GM18505 (cell line): ENCODE data around the gene PARD6B.
"Not testable (repeated sequence)": the region's sequence is repeated elsewhere in the genome, so short reads cannot be mapped to it uniquely, and the experiment has no call there.

Experiments used
- ATAC-seq: cut with Tn5 transposase; IDR thresholded peaks from one replicate; pipeline ENCODE4 v1.9.1; 2021; ENCODE audit not compliant: unreplicated experiment
- POLR2A ChIP-seq: IDR thresholded peaks from 4 replicates; pipeline ENCODE4 v1.6.1; 2011; ENCODE audit warnings: borderline replicate concordance; ENCODE audit not compliant: insufficient read depth, insufficient read length; ENCODE audit errors: extremely low read depth

The PARD6B gene

GRCh38 chr20:50695135-50695872 is 36.1 kb upstream of the PARD6B start:
- TF ChIP-seq POLR2A, result no peak

GRCh38 chr20:50698255-50698654 is 33.1 kb upstream of the PARD6B start:
- not testable (repeated sequence) for ATAC-seq

More at GRCh38 chr20:50695135-50695872, 36.1 kb upstream of the PARD6B start:
- ATAC-seq, result no peak

- no peak for TF ChIP-seq POLR2A
- ATAC-seq, result no peak
These were observed 31.7 kb upstream of the PARD6B start for GRCh38 chr20:50699688-50700087.

DNA sequence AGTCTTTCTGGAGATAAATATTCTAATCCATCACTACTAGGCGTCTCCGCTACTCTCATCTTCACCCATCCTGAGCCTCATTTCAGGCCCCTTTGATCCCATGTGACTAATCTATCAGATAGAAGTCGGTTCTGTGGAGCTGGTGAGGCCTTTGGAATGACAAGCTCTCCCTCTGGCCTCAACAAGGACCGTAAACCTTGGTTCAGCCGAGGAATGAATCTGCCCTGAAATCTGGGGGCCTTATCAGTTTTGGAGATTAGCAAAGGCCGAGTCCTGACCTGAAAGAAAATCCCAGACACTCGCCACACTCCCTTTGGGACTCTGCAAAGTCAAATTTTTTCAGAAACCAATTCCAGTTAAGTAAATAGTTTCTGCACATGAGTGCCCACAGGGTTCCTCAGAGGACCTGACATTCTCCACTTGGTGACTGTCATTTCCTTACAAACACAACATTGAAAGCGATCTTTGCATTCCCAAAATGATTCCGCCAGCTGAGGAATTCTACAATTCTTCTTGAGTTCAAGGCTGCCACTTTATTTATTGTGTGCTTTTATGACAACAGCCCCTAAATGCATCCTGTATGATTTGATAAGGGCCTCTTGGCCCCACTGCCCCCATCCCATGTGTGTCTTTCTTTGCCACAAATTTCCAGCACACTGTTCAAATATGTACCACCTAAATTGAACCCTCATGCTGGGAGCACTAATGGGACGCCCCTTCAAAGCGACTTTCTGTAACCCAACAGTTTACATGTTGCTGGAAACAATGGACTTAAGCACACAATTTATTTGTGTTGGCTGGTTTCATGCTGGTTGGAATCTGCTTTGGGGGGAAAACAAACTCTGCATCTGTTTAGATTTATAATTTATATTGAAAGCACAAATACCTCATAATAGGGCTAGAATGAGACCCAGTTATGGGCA is 30.1 kb upstream of the PARD6B start:
- TF ChIP-seq POLR2A, result no peak
- ATAC-seq, result no peak

DNA sequence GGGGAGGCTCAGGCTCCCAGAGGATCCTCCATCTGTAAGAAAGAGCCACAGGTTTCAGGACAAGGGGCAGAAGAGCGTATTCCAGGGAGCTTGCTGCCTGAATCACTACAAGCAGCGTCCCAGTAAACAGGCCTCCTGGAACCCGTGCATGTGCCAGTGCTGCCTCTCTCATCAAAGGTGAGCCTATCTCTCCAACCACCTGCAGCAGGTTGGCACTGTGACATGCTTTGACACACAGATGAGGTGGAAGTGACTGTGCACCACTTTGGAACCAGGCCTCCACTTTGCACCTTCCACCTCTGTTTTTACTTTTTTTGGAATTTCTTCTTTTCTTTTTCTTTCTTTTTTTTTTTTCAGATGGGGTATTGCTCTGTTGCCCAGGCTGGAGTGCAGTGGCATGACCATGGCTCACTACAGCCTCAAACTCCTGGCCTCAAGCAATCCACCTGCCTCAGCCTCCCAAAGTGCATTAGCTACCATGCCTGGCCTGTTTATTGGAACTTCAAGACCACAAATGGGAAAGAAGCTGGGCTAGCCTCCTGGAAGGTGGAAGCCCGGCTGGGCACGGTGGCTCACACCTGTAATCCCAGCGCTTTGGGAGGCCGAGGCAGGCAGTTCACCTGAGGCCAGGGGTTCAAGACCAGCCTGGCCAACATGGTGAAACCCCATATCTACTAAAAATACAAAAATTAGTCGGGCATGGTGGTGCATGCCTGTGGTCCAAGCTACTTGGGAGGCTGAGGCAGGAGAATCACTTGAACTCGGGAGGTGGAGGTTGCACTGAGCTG is 27.5 kb upstream of the PARD6B start:
- ATAC-seq, result not testable (repeated sequence)

- no peak for TF ChIP-seq POLR2A
- ATAC-seq, result no peak
These were observed 26.9 kb upstream of the PARD6B start for GRCh38 chr20:50704514-50704913.

- ATAC-seq, result no peak
- no peak for TF ChIP-seq POLR2A
These were observed 26.4 kb upstream of the PARD6B start for GRCh38 chr20:50704971-50705370.

GRCh38 chr20:50708845-50709635 is 22.3 kb upstream of the PARD6B start:
- TF ChIP-seq POLR2A, result no peak
- ATAC-seq, result no peak

- TF ChIP-seq POLR2A, result no peak
- no peak for ATAC-seq
These were observed 21.8 kb upstream of the PARD6B start for GRCh38 chr20:50709636-50709973.

GRCh38 chr20:50710492-50711063 is 20.8 kb upstream of the PARD6B start:
- ATAC-seq, result no peak
- TF ChIP-seq POLR2A, result no peak

DNA sequence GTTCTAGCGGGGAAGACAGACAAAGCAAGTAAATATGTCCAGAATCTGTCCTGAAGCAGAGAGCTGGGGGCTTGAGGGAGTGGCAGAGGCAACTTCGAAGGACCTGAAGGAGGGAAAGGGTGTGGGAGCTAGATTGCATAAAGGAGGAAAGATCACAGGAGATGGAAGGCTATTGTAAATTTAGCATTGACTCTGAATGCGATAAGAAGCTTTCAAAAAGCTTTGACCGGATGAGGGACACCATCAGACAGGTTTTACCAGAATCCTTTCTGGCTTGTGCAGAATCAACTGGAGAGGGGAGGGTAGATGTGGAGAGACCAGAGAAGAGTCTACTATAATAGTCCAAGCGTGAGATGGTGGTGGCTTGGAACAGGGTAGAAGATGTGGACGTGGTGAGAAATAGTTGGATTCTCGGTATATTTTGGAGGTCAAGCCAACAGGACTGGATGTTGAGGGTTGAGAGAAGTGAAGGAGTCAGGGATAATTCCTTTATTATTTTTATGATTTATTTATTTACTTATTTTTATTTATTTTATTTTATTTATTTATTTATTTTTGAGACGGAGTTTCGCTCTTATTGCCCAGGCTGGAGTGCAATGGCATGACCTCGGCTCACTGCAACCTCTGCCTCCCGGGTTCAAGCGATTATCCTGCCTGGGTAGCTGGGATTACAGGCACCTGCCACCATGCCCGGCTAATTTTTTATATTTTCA is 20.1 kb upstream of the PARD6B start:
- ATAC-seq, result no peak

More for the DNA sequence above, 20.1 kb upstream of the PARD6B start:
- no peak for TF ChIP-seq POLR2A
